HepG2 (cell line): ENCODE measurements around the gene PSEN2. TPM values are rescaled to one million over a fixed set of nuclear protein-coding genes. Genes with fewer than 3 reads are reported as not detected.
A peak's percentile ranks its signal among the peaks of the same experiment; 100 is the strongest.

Experiments
- AHR ChIP-seq: IDR thresholded peaks from 2 replicates; pipeline ENCODE4 v1.6.1; 2018; ENCODE audit warnings: missing genetic modification reagents, missing compliant biosample characterization
- ARID3A ChIP-seq: IDR thresholded peaks from 2 replicates; pipeline ENCODE4 v1.6.1; 2012; ENCODE audit warnings: low read depth, low read length, improper control_type of control experiment
- ATF4 ChIP-seq, 2 experiments: fragments of 450-650 bp in 1 of 2; sonication (generic) in 1 of 2; formaldehyde crosslinking; IDR thresholded peaks; 2 replicates each; pipeline versions ENCODE4 v1.5.0 to v1.8.0; 2020 to 2022; ENCODE audit warnings: mild to moderate bottlenecking in 1 of 2, missing genetic modification reagents in 1 of 2
- CBX1 ChIP-seq: IDR thresholded peaks from one replicate; pipeline ENCODE4 v1.6.1; 2016; ENCODE audit warnings: antibody characterized with exemption, low read depth
- DR1 ChIP-seq: sonication (generic); formaldehyde crosslinking; IDR thresholded peaks from 2 replicates; pipeline ENCODE4 v1.8.0; 2021; ENCODE audit warnings: mild to moderate bottlenecking, missing genetic modification reagents, inconsistent platforms
- E2F1 ChIP-seq: sonication (generic); formaldehyde crosslinking; IDR thresholded peaks from 2 replicates; pipeline ENCODE4 v1.5.0; 2020; ENCODE audit warnings: missing genetic modification reagents
- FOSL1 ChIP-seq: sonication (generic); formaldehyde crosslinking; IDR thresholded peaks from 2 replicates; pipeline ENCODE4 v1.9.0; 2021; ENCODE audit warnings: missing genetic modification reagents, borderline replicate concordance
- HDAC6 ChIP-seq: fragments of 200-600 bp; sonication (generic); IDR thresholded peaks from 2 replicates; pipeline ENCODE4 v1.7.0; 2017; ENCODE audit warnings: mild to moderate bottlenecking, antibody characterized with exemption, low read length, low read depth
- HMGA1 ChIP-seq: sonication (generic); formaldehyde crosslinking; conservative IDR thresholded peaks from 2 replicates; pipeline ENCODE4 v1.4.0; 2020; ENCODE audit warnings: missing genetic modification reagents
- JARID2 ChIP-seq: sonication (generic); formaldehyde crosslinking; IDR thresholded peaks from 2 replicates; pipeline ENCODE4 v1.8.1; 2023; ENCODE audit warnings: missing genetic modification reagents, inconsistent platforms; ENCODE audit not compliant: insufficient replicate concordance
- KDM2A ChIP-seq: sonication (generic); formaldehyde crosslinking; IDR thresholded peaks from 2 replicates; pipeline ENCODE4 v1.4.0; 2020; ENCODE audit warnings: low read depth, missing genetic modification reagents, borderline replicate concordance
- KMT2B ChIP-seq: IDR thresholded peaks from 2 replicates; pipeline ENCODE4 v1.6.1; 2016; ENCODE audit warnings: missing genetic modification reagents, missing compliant biosample characterization
- MAF1 ChIP-seq: sonication (generic); formaldehyde crosslinking; IDR thresholded peaks from 2 replicates; pipeline ENCODE4 v1.5.0; 2020; ENCODE audit warnings: missing genetic modification reagents, borderline replicate concordance
- MEIS1 ChIP-seq: sonication (generic); formaldehyde crosslinking; IDR thresholded peaks from 2 replicates; pipeline ENCODE4 v1.9.0; 2021; ENCODE audit warnings: mild to moderate bottlenecking, missing genetic modification reagents, moderate library complexity, borderline replicate concordance
- MIER2 ChIP-seq: IDR thresholded peaks from 2 replicates; pipeline ENCODE4 v1.6.1; 2016; ENCODE audit warnings: missing biosample characterization, missing genetic modification reagents
- RBAK ChIP-seq: sonication (generic); formaldehyde crosslinking; IDR thresholded peaks from 2 replicates; pipeline ENCODE4 v1.5.1; 2020; ENCODE audit warnings: mild to moderate bottlenecking, missing genetic modification reagents
- RCOR2 ChIP-seq: IDR thresholded peaks from 2 replicates; pipeline ENCODE4 v1.6.1; 2016; ENCODE audit warnings: missing biosample characterization, missing genetic modification reagents
- SOX5 ChIP-seq: IDR thresholded peaks from 2 replicates; pipeline ENCODE4 v1.6.1; 2016; ENCODE audit warnings: borderline replicate concordance
- STAG1 ChIP-seq: sonication (generic); formaldehyde crosslinking; IDR thresholded peaks from 2 replicates; pipeline ENCODE4 v1.4.0; 2020; ENCODE audit warnings: missing genetic modification reagents
- TCF7 ChIP-seq: sonication (generic); IDR thresholded peaks from 2 replicates; pipeline ENCODE4 v1.6.1; 2016; ENCODE audit warnings: antibody characterized with exemption, low read depth
- TCF7L2 ChIP-seq: IDR thresholded peaks from 2 replicates; pipeline ENCODE4 v1.6.1; 2011; ENCODE audit warnings: mild to moderate bottlenecking, low read depth, low read length, moderate library complexity
- TFAP4 ChIP-seq: sonication (generic); IDR thresholded peaks from 2 replicates; pipeline ENCODE4 v1.6.1; 2016; ENCODE audit warnings: low read depth, borderline replicate concordance
- ZFP36L1 ChIP-seq: sonication (generic); formaldehyde crosslinking; IDR thresholded peaks from 2 replicates; pipeline ENCODE4 v1.8.0; 2022; ENCODE audit warnings: mild to moderate bottlenecking, missing genetic modification reagents, moderate library complexity
- ZFP62 ChIP-seq: sonication (generic); formaldehyde crosslinking; IDR thresholded peaks from 2 replicates; pipeline ENCODE4 v1.4.0; 2020; ENCODE audit warnings: missing genetic modification reagents
- ZMYM3 ChIP-seq: sonication (generic); formaldehyde crosslinking; IDR thresholded peaks from 2 replicates; pipeline ENCODE4 v1.5.1; 2020; ENCODE audit warnings: mild to moderate bottlenecking, missing genetic modification reagents
- ZNF143 ChIP-seq: sonication (generic); formaldehyde crosslinking; IDR thresholded peaks from 2 replicates; pipeline ENCODE4 v1.4.0; 2020; ENCODE audit warnings: missing genetic modification reagents
- ZNF207 ChIP-seq: fragments of 450-650 bp; IDR thresholded peaks from 2 replicates; pipeline ENCODE4 v1.6.1; 2016; ENCODE audit warnings: antibody characterized with exemption, borderline replicate concordance
- ZNF256 ChIP-seq: sonication (generic); formaldehyde crosslinking; conservative IDR thresholded peaks from 2 replicates; pipeline ENCODE4 v1.4.0; 2020; ENCODE audit warnings: missing genetic modification reagents
- ZNF3 ChIP-seq: IDR thresholded peaks from 2 replicates; pipeline ENCODE4 v1.7.0; 2017; ENCODE audit warnings: inconsistent platforms
- ZNF546 ChIP-seq: sonication (generic); formaldehyde crosslinking; conservative IDR thresholded peaks from 2 replicates; pipeline ENCODE4 v1.8.1; 2023; ENCODE audit warnings: mild to moderate bottlenecking, missing genetic modification reagents
- polyA plus RNA-seq, 8 experiments: library from polyadenylated mRNA; depleted of rRNA in 3 of 8; stranded (reverse) in 7 of 8; unstranded in 1 of 8; fragments of >200 nt; fragmentation: Illumina TruSeq in 4 of 8; extraction: Trizol in 4 of 8; gene quantifications; 2 replicates each; pipeline versions ENCODE4 v1.2.1 to v1.2.3, GENCODE V29; 2011 to 2016; ENCODE audit warnings: low read depth in 4 of 8, missing spikeins in 1 of 8, mixed read lengths in 1 of 8; ENCODE audit not compliant: insufficient read depth in 1 of 8
- total RNA-seq, 5 experiments: library from RNA; depleted of rRNA; stranded (reverse); fragments of >200 nt; fragmentation: Illumina TruSeq; extraction: Trizol; gene quantifications; 2 replicates each; pipeline ENCODE4 v1.2.3, GENCODE V29; 2016; ENCODE audit warnings: low read depth in 1 of 5

PSEN2 gene
- total and polyA plus RNA-seq, 2 of the 13 experiments (the other 11 are each of a cell fraction or from before 2014, with no cell fraction given): 5.9 to 13.1 TPM

GRCh38 chr1:226920446-226920894, 50.1 kb downstream of the PSEN2 start (continued):
- TF ChIP-seq HMGA1 (CRISPR knock-in tag): no peak
- 0 out of 2 replicates have a peak, but pooled peaks have one; percentile 31 for TF ChIP-seq KMT2B
- no peak for TF ChIP-seq KDM2A (CRISPR knock-in tag)
- TF ChIP-seq MEIS1: no peak
- no peak for TF ChIP-seq ZNF546 (CRISPR knock-in tag)
- TF ChIP-seq DR1 (CRISPR knock-in tag): no peak
- no peak for TF ChIP-seq E2F1
- TF ChIP-seq ZNF143 (CRISPR knock-in tag): no peak
- TF ChIP-seq ZNF207: no peak
- no peak for TF ChIP-seq AHR (CRISPR knock-in tag)
- peak; percentile 34; the same call in 1 of the 2 replicates for TF ChIP-seq RCOR2
- TF ChIP-seq ZFP62 (CRISPR knock-in tag): no peak
- TF ChIP-seq MAF1 (CRISPR knock-in tag): no peak
- TF ChIP-seq TCF7L2: no peak
- TF ChIP-seq TCF7: no peak
- TF ChIP-seq ZNF256 (CRISPR knock-in tag): no peak
- TF ChIP-seq SOX5: peak; percentile 55
- TF ChIP-seq CBX1: no peak
- TF ChIP-seq ZNF3 (CRISPR knock-in tag): peak; percentile 40; the same call in 1 of the 2 replicates
- no peak for TF ChIP-seq ZFP36L1
- no peak for TF ChIP-seq RBAK
- TF ChIP-seq HDAC6: no peak
- no peak for TF ChIP-seq FOSL1
- peak; percentile 56; the same call in 1 of the 2 replicates for TF ChIP-seq ZMYM3 (CRISPR knock-in tag)
- TF ChIP-seq TFAP4: peak; percentile 54; the same call in 1 of the 2 replicates
- no peak for TF ChIP-seq ARID3A
- peak; percentile 36 for TF ChIP-seq JARID2 (CRISPR knock-in tag)
- TF ChIP-seq STAG1 (CRISPR knock-in tag): 0 out of 2 replicates have a peak, but pooled peaks have one; percentile 3
- no peak for TF ChIP-seq MIER2 (CRISPR knock-in tag)
- TF ChIP-seq ATF4 (CRISPR knock-in tag; IDR thresholded peaks at IDR 0.05): no peak
